Measurements from ENCODE around the gene ANKMY2. TPM values are rescaled to one million over a fixed set of nuclear protein-coding genes. Genes with fewer than 3 reads are reported as not detected.

The ANKMY2 gene
- total RNA-seq, 1 donor from 2014 or later, result 9.4 TPM

DNA sequence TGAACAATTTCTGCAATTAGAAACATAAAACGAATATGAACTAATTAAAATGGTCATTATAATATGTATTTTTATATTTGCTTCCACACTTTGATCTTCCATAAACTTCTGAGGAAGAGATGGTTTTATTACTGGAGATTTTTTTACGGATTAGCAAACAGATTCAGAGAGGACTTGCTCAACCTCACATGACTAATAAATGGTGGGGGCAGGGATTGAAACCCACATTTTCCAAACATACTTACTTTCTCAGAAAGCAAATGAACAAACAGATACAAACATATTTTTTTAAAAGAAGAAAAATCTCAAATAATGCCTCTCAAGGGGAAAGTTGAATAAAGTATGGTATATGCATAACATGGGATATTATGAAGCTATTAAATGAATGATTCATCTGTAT lies 18.3 kb downstream of the ANKMY2 start:
- Mint-ChIP-seq H3K27me3 (ENCODE audit: unreplicated experiment) (no peaks in the 10 kb centered on the region), H3K4me3 (ENCODE audit: unreplicated experiment) (no peak overlapping the region), H3K9me3 (ENCODE audit: unreplicated experiment) (no peaks in the 10 kb centered on the region), H3K4me1 (ENCODE audit: low read depth, unreplicated experiment) (no peaks in the 10 kb centered on the region), H3K27ac (ENCODE audit: unreplicated experiment) (no peak overlapping the region), H3K36me3 (ENCODE audit: unreplicated experiment) (no peaks in the 10 kb centered on the region)
- TF ChIP-seq, protein P1, sequence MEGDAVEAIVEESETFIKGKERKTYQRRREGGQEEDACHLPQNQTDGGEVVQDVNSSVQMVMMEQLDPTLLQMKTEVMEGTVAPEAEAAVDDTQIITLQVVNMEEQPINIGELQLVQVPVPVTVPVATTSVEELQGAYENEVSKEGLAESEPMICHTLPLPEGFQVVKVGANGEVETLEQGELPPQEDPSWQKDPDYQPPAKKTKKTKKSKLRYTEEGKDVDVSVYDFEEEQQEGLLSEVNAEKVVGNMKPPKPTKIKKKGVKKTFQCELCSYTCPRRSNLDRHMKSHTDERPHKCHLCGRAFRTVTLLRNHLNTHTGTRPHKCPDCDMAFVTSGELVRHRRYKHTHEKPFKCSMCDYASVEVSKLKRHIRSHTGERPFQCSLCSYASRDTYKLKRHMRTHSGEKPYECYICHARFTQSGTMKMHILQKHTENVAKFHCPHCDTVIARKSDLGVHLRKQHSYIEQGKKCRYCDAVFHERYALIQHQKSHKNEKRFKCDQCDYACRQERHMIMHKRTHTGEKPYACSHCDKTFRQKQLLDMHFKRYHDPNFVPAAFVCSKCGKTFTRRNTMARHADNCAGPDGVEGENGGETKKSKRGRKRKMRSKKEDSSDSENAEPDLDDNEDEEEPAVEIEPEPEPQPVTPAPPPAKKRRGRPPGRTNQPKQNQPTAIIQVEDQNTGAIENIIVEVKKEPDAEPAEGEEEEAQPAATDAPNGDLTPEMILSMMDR (IDR thresholded peaks at IDR 0.05; ENCODE audit: partially characterized antibody, unreplicated experiment), result no peak
- DNase-seq, result no peak

DNA sequence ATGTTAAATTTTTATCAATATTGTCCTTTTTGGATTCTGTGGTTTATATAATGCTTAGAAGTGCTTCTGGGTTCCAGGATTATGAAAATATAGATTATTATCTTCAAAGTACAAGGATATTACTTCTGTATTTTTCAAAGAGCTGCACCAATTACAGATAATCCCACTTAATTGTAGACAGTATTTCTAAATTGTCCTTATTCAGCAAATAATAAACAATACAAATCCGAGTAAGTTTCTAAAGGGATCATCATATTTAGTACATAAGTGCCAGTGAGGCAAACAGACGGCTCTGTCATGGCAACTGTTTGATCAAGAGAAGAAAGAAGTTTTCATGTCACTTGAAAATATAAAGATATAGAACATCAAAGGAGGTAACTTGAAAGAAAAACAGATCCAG lies 19.2 kb downstream of the ANKMY2 start:
- no peak for DNase-seq
- no peaks in the 10 kb centered on the region for H3K27me3 Mint-ChIP-seq (ENCODE audit: unreplicated experiment)
- no peaks in the 10 kb centered on the region for H3K36me3 Mint-ChIP-seq (ENCODE audit: unreplicated experiment)
- H3K4me1 Mint-ChIP-seq (ENCODE audit: low read depth, unreplicated experiment), result no peaks in the 10 kb centered on the region
- H3K27ac Mint-ChIP-seq (ENCODE audit: unreplicated experiment), result no peak overlapping the region
- TF ChIP-seq, protein P1 (IDR thresholded peaks at IDR 0.05; ENCODE audit: partially characterized antibody, unreplicated experiment), result no peak
- H3K4me3 Mint-ChIP-seq (ENCODE audit: unreplicated experiment), result no peak overlapping the region
- no peaks in the 10 kb centered on the region for H3K9me3 Mint-ChIP-seq (ENCODE audit: unreplicated experiment)

DNA sequence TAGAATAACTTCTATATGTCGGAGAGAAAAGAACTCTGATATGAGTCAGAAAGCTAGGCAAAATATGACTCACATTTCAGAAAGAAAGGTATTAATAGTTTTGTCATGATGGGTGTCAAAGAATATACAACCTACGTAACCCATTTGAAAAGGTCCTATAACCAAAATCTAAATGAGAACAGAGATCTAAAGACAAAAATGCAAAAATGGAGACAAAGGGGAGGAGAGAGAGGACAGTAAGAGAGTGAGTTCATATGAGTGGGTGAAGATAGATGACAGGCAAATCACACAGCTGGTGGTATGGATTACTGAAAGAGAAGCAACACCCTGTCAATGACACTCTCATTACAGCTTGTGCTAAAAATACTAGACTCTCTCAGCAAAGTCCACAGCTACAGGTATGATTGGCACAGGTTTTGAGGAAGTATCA lies 25.6 kb downstream of the ANKMY2 start:
- no peak overlapping the region for H3K27ac Mint-ChIP-seq (ENCODE audit: unreplicated experiment)
- TF ChIP-seq, protein P1 (IDR thresholded peaks at IDR 0.05; ENCODE audit: partially characterized antibody, unreplicated experiment), result no peak
- H3K27me3 Mint-ChIP-seq (ENCODE audit: unreplicated experiment), result no peaks in the 10 kb centered on the region
- H3K36me3 Mint-ChIP-seq (ENCODE audit: unreplicated experiment), result no peaks in the 10 kb centered on the region
- H3K4me3 Mint-ChIP-seq (ENCODE audit: unreplicated experiment), result no peak overlapping the region
- H3K4me1 Mint-ChIP-seq (ENCODE audit: low read depth, unreplicated experiment), result peaks cover 4% of the 10 kb centered on the region
- no peak for DNase-seq
- no peaks in the 10 kb centered on the region for H3K9me3 Mint-ChIP-seq (ENCODE audit: unreplicated experiment)

DNA sequence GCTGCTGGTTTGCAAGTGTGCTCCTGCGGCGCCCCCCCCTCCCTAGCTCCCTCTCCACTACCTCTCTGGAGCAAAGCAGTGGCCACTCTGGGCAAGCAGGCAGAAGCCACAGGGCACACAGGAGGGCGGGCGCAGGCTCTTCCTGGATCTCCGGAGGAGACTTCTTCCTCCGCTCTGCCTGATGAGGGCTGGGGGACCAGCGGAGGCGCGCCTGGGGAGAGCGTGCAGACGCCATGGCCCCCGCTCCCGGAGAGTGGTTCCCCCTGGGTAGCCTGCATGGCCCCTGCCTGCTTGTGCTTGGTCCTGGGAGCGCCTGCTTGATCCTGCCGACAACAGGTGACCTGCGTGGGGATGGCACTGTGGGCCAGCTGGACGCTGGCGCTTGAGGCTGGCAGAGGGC lies 29.0 kb downstream of the ANKMY2 start:
- no peak overlapping the region for H3K4me3 Mint-ChIP-seq (ENCODE audit: unreplicated experiment)

DNA sequence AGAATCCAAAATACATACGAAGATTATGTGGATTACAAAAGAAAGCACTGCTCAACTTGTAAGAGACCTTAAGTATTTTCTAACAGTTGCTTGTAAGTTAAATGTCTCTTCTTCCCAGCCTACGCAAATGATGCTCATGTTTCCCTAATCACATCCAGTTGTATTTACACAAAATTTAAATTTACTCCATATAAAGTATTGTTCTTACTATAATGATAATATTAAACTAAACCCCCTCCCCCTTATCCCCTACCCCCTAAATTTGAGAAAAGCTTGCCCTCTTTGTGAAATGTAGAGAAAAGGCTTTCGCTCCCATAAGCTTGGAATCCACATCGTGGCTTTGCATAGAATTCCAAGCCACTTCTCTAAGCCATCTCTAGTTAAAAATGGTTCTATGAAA lies 29.4 kb downstream of the ANKMY2 start:
- Mint-ChIP-seq H3K9me3 (ENCODE audit: unreplicated experiment) (no peaks in the 10 kb centered on the region), H3K4me1 (ENCODE audit: low read depth, unreplicated experiment) (peaks cover 4% of the 10 kb centered on the region), H3K4me3 (ENCODE audit: unreplicated experiment) (no peak overlapping the region), H3K36me3 (ENCODE audit: unreplicated experiment) (no peaks in the 10 kb centered on the region), H3K27ac (ENCODE audit: unreplicated experiment) (no peak overlapping the region), H3K27me3 (ENCODE audit: unreplicated experiment) (no peaks in the 10 kb centered on the region)
- no peak for DNase-seq
- TF ChIP-seq, protein P1 (IDR thresholded peaks at IDR 0.05; ENCODE audit: partially characterized antibody, unreplicated experiment), result no peak

More for the DNA sequence above, 29.0 kb downstream of the ANKMY2 start:
- DNase-seq, result no peak
- H3K27ac Mint-ChIP-seq (ENCODE audit: unreplicated experiment), result no peak overlapping the region
- TF ChIP-seq, protein P1 (IDR thresholded peaks at IDR 0.05; ENCODE audit: partially characterized antibody, unreplicated experiment), result no peak
- no peaks in the 10 kb centered on the region for H3K36me3 Mint-ChIP-seq (ENCODE audit: unreplicated experiment)
- peaks cover 4% of the 10 kb centered on the region for H3K4me1 Mint-ChIP-seq (ENCODE audit: low read depth, unreplicated experiment)
- no peaks in the 10 kb centered on the region for H3K27me3 Mint-ChIP-seq (ENCODE audit: unreplicated experiment)
- H3K9me3 Mint-ChIP-seq (ENCODE audit: unreplicated experiment), result no peaks in the 10 kb centered on the region

Measured in glutamatergic neuron (in vitro differentiated cells).